HepG2 (cell line): ENCODE data around the gene WDCP. TPM values are rescaled to one million over a fixed set of nuclear protein-coding genes. Genes with fewer than 3 reads are reported as not detected.

Experiments used
- FOXJ3 ChIP-seq: sonication (generic); formaldehyde crosslinking; IDR thresholded peaks from 2 replicates; pipeline ENCODE4 v1.4.0; 2020; ENCODE audit warnings: missing genetic modification reagents, mild to moderate bottlenecking, borderline replicate concordance
- MED8 ChIP-seq: sonication (generic); formaldehyde crosslinking; IDR thresholded peaks from 2 replicates; pipeline ENCODE4 v1.8.1; 2023; ENCODE audit warnings: mild to moderate bottlenecking, missing genetic modification reagents; ENCODE audit not compliant: insufficient replicate concordance
- RXRA ChIP-seq: sonication (generic); formaldehyde crosslinking; IDR thresholded peaks from 2 replicates; pipeline ENCODE4 v1.5.1; 2020; ENCODE audit warnings: missing genetic modification reagents
- SP1 ChIP-seq, 2 experiments: fragments of 450-650 bp in 1 of 2; sonication (generic) in 1 of 2; formaldehyde crosslinking in 1 of 2; IDR thresholded peaks; 2 replicates each; pipeline versions ENCODE4 v1.4.0 to v1.6.1; 2016 to 2020; ENCODE audit warnings: missing genetic modification reagents in 1 of 2
- YEATS4 ChIP-seq: sonication (generic); formaldehyde crosslinking; IDR thresholded peaks from 2 replicates; pipeline ENCODE4 v1.4.0; 2020; ENCODE audit warnings: missing genetic modification reagents, borderline replicate concordance
- ZNF768 ChIP-seq: sonication (generic); formaldehyde crosslinking; IDR thresholded peaks from 2 replicates; pipeline ENCODE4 v1.4.0; 2020; ENCODE audit warnings: missing genetic modification reagents
- polyA plus RNA-seq, 8 experiments: library from polyadenylated mRNA; depleted of rRNA in 3 of 8; stranded (reverse) in 7 of 8; unstranded in 1 of 8; fragments of >200 nt; fragmentation: Illumina TruSeq in 4 of 8; extraction: Trizol in 4 of 8; gene quantifications; 2 replicates each; pipeline versions ENCODE4 v1.2.1 to v1.2.3, GENCODE V29; 2011 to 2016; ENCODE audit warnings: low read depth in 4 of 8, missing spikeins in 1 of 8, mixed read lengths in 1 of 8; ENCODE audit not compliant: insufficient read depth in 1 of 8
- total RNA-seq, 5 experiments: library from RNA; depleted of rRNA; stranded (reverse); fragments of >200 nt; fragmentation: Illumina TruSeq; extraction: Trizol; gene quantifications; 2 replicates each; pipeline ENCODE4 v1.2.3, GENCODE V29; 2016; ENCODE audit warnings: low read depth in 1 of 5
- TF ChIP-seq, protein P1 (sequence below): IDR thresholded peaks from 2 replicates; pipeline ENCODE4 v1.6.1; 2016
- TF ChIP-seq, protein P2 (sequence below): sonication (generic); formaldehyde crosslinking; IDR thresholded peaks from 2 replicates; pipeline ENCODE4 v1.8.0; 2022; ENCODE audit warnings: mild to moderate bottlenecking, missing genetic modification reagents
- TF ChIP-seq, protein P3 (sequence below): sonication (generic); formaldehyde crosslinking; conservative IDR thresholded peaks from 2 replicates; pipeline ENCODE4 v1.8.0; 2022; ENCODE audit warnings: mild to moderate bottlenecking, moderate library complexity, missing genetic modification reagents
- TF ChIP-seq, protein P4 (sequence below): IDR thresholded peaks from 2 replicates; pipeline ENCODE4 v1.6.1; 2016; ENCODE audit warnings: mild to moderate bottlenecking, missing biosample characterization, missing genetic modification reagents
- TF ChIP-seq, protein P5 (sequence below): sonication (generic); formaldehyde crosslinking; IDR thresholded peaks from 2 replicates; pipeline ENCODE4 v1.4.0; 2020; ENCODE audit warnings: missing genetic modification reagents
- TF ChIP-seq, protein P6 (sequence below), 2 experiments: IDR thresholded peaks; 2 replicates each; pipeline ENCODE4 v1.6.1; 2011 to 2012; ENCODE audit warnings: low read length in 2 of 2, borderline replicate concordance in 1 of 2, low read depth in 1 of 2, mild to moderate bottlenecking in 1 of 2, moderate library complexity in 1 of 2

WDCP gene
- total and polyA plus RNA-seq, 2 of the 13 experiments (the other 11 are each of a cell fraction or from before 2014, with no cell fraction given): 17.4 to 22.6 TPM

DNA sequence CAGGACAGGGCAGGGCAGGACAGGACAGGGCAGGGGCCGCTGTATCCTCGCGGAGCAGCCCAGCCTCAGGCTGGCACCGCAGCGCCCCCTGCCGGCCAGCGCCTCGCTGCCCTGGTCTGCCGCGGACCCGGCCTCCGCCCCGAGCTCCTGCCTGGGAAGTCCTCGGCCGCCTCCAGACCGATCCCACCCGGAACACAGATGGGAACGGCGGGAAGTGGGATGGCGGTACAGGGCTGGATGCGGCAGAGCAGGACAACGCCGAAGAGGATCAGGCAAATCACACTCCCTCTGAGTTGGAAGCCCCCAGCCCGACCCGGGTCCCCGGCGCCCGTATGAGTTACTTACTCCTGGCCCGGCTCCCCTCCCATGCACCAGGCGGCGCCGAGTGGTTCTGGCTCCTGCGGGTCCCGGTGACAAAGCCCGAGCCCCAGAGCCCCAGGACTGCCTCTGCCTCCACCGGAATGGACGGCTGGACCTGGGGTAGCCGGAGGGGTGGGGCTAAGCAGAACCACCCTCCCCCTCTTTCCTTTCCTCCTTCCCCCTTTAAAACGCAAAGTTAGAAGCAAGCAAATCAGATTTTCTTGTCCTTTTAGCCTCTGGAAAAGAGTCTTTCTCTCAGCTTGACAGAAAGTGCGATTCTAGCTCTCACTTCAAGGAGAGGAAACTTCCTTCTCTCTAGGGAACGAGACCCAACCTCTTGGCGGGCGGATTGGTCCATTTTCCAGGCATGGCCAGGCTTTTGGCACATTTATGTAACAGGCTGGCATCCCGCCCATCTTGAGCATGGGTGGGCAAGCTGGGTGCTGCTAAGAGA is 37.4 kb upstream of the WDCP start, which contains the start of gene TP53I3 (continued):
- TF ChIP-seq RXRA (CRISPR knock-in tag): peak; percentile 94; the same call in 1 of the 2 replicates
- TF ChIP-seq, protein P1, sequence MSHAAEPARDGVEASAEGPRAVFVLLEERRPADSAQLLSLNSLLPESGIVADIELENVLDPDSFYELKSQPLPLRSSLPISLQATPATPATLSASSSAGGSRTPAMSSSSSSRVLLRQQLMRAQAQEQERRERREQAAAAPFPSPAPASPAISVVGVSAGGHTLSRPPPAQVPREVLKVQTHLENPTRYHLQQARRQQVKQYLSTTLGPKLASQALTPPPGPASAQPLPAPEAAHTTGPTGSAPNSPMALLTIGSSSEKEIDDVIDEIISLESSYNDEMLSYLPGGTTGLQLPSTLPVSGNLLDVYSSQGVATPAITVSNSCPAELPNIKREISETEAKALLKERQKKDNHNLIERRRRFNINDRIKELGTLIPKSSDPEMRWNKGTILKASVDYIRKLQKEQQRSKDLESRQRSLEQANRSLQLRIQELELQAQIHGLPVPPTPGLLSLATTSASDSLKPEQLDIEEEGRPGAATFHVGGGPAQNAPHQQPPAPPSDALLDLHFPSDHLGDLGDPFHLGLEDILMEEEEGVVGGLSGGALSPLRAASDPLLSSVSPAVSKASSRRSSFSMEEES: no peak
- TF ChIP-seq, protein P2, sequence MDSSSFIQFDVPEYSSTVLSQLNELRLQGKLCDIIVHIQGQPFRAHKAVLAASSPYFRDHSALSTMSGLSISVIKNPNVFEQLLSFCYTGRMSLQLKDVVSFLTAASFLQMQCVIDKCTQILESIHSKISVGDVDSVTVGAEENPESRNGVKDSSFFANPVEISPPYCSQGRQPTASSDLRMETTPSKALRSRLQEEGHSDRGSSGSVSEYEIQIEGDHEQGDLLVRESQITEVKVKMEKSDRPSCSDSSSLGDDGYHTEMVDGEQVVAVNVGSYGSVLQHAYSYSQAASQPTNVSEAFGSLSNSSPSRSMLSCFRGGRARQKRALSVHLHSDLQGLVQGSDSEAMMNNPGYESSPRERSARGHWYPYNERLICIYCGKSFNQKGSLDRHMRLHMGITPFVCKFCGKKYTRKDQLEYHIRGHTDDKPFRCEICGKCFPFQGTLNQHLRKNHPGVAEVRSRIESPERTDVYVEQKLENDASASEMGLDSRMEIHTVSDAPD (CRISPR knock-in tag): peak; percentile 95
- TF ChIP-seq FOXJ3 (CRISPR knock-in tag): no peak
- TF ChIP-seq SP1 (IDR thresholded peaks at IDR 0.05): no peak
- TF ChIP-seq SP1 (CRISPR knock-in tag; IDR thresholded peaks at IDR 0.05): peak; percentile 22; the same call in 1 of the 2 replicates
- peak; percentile 62 for TF ChIP-seq MED8
- peak; percentile 95 for TF ChIP-seq YEATS4 (CRISPR knock-in tag)
- TF ChIP-seq, protein P3, sequence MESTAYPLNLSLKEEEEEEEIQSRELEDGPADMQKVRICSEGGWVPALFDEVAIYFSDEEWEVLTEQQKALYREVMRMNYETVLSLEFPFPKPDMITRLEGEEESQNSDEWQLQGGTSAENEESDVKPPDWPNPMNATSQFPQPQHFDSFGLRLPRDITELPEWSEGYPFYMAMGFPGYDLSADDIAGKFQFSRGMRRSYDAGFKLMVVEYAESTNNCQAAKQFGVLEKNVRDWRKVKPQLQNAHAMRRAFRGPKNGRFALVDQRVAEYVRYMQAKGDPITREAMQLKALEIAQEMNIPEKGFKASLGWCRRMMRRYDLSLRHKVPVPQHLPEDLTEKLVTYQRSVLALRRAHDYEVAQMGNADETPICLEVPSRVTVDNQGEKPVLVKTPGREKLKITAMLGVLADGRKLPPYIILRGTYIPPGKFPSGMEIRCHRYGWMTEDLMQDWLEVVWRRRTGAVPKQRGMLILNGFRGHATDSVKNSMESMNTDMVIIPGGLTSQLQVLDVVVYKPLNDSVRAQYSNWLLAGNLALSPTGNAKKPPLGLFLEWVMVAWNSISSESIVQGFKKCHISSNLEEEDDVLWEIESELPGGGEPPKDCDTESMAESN (CRISPR knock-in tag): peak; percentile 77
- TF ChIP-seq, protein P4, sequence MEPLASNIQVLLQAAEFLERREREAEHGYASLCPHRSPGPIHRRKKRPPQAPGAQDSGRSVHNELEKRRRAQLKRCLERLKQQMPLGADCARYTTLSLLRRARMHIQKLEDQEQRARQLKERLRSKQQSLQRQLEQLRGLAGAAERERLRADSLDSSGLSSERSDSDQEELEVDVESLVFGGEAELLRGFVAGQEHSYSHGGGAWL (CRISPR knock-in tag): peak; percentile 88
- TF ChIP-seq ZNF768 (CRISPR knock-in tag): peak; percentile 87
- TF ChIP-seq, protein P5, sequence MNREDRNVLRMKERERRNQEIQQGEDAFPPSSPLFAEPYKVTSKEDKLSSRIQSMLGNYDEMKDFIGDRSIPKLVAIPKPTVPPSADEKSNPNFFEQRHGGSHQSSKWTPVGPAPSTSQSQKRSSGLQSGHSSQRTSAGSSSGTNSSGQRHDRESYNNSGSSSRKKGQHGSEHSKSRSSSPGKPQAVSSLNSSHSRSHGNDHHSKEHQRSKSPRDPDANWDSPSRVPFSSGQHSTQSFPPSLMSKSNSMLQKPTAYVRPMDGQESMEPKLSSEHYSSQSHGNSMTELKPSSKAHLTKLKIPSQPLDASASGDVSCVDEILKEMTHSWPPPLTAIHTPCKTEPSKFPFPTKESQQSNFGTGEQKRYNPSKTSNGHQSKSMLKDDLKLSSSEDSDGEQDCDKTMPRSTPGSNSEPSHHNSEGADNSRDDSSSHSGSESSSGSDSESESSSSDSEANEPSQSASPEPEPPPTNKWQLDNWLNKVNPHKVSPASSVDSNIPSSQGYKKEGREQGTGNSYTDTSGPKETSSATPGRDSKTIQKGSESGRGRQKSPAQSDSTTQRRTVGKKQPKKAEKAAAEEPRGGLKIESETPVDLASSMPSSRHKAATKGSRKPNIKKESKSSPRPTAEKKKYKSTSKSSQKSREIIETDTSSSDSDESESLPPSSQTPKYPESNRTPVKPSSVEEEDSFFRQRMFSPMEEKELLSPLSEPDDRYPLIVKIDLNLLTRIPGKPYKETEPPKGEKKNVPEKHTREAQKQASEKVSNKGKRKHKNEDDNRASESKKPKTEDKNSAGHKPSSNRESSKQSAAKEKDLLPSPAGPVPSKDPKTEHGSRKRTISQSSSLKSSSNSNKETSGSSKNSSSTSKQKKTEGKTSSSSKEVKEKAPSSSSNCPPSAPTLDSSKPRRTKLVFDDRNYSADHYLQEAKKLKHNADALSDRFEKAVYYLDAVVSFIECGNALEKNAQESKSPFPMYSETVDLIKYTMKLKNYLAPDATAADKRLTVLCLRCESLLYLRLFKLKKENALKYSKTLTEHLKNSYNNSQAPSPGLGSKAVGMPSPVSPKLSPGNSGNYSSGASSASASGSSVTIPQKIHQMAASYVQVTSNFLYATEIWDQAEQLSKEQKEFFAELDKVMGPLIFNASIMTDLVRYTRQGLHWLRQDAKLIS: no peak
- TF ChIP-seq, protein P6, sequence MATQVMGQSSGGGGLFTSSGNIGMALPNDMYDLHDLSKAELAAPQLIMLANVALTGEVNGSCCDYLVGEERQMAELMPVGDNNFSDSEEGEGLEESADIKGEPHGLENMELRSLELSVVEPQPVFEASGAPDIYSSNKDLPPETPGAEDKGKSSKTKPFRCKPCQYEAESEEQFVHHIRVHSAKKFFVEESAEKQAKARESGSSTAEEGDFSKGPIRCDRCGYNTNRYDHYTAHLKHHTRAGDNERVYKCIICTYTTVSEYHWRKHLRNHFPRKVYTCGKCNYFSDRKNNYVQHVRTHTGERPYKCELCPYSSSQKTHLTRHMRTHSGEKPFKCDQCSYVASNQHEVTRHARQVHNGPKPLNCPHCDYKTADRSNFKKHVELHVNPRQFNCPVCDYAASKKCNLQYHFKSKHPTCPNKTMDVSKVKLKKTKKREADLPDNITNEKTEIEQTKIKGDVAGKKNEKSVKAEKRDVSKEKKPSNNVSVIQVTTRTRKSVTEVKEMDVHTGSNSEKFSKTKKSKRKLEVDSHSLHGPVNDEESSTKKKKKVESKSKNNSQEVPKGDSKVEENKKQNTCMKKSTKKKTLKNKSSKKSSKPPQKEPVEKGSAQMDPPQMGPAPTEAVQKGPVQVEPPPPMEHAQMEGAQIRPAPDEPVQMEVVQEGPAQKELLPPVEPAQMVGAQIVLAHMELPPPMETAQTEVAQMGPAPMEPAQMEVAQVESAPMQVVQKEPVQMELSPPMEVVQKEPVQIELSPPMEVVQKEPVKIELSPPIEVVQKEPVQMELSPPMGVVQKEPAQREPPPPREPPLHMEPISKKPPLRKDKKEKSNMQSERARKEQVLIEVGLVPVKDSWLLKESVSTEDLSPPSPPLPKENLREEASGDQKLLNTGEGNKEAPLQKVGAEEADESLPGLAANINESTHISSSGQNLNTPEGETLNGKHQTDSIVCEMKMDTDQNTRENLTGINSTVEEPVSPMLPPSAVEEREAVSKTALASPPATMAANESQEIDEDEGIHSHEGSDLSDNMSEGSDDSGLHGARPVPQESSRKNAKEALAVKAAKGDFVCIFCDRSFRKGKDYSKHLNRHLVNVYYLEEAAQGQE (IDR thresholded peaks at IDR 0.05; ENCODE audit: borderline replicate concordance in 1 of 2, low read depth in 1 of 2, low read length in 2 of 2): no peak; a peak in 1 of 4 replicates
